ENCODE measurements around the gene LITAF.
A peak's percentile ranks its signal among the peaks of the same experiment; 100 is the strongest.

Gene LITAF

GRCh38 chr16:11586856-11587642 lies at the start of gene LITAF:
Gene LITAF (minus strand): TSS chr16:11586919. CDS start chr16:11556730, 30,189 bp downstream.
- no peak for DNase-seq

- peak; percentile 83 for DNase-seq
Measured at GRCh38 chr16:11636172-11636721, 49.5 kb upstream of the LITAF start.

GRCh38 chr16:11635679-11636171 lies 49.0 kb upstream of the LITAF start:
- DNase-seq: no peak

- DNase-seq: no peak
Measured at GRCh38 chr16:11635113-11635652, 48.5 kb upstream of the LITAF start.

DNA sequence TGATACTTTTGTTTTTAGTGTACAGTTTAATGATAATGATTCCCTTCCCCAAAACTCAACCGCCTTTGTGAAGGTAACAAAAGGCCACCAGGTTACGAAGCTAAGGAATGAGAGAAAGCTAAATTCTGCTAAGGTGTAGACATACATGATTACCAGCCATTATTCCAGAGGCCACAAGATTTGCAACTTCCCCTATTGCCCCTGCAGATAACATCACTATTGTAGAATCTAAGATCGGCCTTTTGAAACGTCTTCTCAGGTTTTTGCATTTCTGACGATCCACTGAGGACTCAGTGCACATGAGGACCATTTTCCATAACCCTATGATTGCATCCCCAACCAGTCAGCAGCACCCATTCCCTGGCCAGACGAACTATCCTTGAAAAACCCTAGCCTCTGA lies 47.6 kb upstream of the LITAF start:
- no peak for DNase-seq

- no peak for DNase-seq
Measured at GRCh38 chr16:11633113-11633512, 46.4 kb upstream of the LITAF start.

DNA sequence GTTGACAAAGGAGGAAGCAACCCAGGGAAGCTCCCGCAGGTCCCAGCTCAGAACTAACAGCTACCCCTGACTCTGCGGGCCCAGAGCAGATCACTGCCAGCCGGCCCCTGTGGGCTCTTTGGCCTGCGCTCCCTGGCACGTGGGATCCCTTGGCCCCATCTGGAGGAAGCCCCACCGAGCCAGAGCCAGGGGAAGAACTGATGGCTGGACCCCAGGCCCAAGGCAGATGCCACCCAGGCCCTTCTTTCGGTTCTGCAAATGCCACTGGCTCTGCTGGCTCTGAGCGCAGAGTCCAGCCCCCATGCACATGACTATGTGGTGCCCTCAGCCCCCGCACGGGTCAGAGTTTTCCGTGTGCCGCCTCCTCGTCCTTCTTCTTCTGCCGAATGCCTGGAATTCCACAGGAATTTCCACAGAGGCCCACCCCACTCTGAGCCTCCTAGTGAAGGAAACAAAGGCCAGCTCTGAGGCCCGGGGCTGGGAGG lies 45.8 kb upstream of the LITAF start:
- DNase-seq: no peak

DNA sequence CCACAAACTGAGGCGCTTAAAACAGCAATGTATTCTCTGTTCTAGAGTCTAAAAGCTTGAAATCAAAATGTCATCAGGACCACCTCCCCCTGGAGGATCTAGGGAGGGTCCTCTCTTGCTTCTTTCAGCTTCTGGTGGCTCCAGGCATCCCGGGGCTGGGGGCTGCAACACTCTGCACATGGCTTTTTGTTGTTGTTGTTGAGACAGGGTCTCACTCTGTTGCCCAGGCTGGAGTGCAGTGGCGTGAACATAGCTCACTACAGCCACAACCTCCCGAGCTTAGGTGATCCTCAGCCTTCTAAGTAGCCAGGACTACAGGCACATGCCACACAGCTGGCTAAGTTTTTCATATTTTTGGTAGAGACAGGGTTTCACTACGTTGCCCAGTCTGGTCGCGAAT lies 44.5 kb upstream of the LITAF start:
- no peak for DNase-seq

DNA sequence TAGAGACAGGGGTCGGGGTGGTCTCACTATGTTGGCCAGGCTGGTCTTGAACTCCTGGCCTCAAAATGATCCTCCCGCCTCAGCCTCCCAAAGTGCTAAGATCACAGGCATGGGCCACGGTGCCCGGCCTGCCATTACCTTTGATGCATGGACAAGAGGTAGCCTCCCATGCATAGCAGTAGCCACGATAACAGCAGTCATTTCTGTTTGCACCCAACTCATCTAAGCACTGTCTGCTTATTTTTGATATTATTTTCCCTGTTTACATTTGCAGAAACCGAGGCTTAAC lies 44.0 kb upstream of the LITAF start:
- DNase-seq: no peak

DNA sequence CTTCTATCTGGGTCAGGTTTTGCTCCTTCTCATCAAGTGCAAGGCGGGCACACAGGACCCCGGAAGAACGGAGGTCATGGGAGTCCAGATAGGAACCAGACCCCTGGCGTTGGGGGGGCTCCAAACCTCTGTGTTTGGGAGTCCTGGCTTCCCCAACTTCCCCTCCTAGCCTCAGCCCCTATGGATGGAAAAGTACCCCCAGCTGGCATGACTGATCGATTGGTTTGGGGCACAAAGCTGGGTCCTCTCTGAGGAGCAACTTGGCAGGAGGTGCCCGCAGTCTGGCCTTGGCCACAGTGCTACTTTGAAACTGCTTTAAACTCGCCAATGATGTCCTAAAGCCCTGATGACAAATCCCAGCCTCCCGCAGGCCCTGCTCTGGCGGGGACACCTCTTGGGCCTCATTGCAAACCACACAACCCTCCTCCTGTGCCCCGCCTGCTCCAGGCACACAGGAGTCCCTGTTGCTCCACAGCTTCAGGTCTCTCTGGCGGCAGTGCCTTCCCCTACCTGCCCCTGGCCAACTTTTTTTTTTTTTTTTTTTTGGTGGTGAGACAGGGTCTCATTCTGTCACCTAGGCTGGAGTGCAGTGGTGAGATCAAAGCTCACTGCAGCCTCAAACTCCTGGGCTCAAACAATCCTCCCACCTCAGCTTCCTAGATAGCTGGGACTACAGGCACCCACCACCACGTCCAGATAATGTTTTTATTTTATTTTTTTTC lies 43.5 kb upstream of the LITAF start:
- no peak for DNase-seq

DNA sequence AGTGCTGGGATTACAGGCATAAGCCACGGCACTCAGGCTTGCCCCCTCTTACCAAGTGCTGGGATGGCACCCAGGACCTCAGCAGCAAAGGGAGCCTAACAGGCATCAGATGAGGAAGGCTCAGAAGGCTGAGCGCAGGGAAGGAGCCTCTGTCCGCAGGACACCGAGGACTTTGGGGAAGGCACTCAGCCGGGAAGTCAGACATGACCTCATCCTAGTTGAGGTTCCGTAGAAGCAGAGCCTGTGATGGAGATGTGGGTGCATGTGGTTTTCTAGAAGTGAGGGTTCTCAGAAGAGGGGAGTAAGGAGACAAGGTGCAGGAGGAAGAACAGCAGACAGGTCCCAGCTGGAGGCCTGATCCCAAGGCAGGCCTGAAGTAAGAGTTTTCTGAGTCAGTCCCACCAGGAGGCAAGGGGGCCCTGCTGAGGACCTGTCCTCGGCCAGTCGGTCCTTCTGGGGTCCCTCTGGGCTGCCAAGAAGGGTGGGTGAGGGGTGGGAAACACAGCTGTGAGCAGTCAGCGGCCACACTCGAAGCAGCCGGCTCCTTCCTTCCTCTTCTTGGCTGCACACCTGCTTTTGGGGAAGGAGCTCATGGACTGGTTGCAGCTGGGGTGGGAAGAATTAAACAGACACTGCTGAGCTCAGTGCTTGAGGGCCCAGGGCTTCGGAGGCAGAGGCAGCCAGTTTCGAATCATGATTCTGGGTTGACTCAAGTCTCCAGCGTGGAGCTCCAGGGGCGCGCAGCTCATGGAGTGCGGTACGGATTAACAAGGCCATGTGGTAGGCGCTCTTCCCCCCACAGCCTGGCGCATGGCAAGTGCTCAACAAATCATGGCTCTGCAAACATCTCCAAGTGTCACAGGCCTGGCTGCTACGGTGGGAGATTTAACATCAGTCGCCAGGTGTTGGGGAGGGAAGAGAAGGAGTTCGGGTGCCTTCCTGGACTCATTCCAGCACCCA lies 42.6 kb upstream of the LITAF start:
- no peak for DNase-seq

- no peak for DNase-seq
Measured at GRCh38 chr16:11627822-11628457, 41.2 kb upstream of the LITAF start.

DNA sequence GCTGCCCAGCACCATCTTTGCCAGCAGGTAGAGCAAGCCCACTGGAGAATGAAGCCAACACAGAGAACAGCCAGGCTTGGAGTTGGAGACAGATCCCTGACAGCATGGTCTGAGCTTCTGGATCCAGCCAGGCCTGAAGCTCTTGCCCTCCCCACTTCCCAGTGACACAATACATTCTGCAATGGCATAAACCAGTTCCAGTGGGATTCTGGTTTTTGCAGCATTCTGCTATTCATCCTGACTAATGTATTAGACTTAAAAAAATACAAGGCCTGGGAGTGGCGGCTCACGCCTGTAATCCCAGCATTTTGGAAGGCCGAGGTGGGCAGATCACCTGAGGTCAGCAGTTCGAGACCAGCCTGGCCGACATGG lies 40.6 kb upstream of the LITAF start:
- DNase-seq: no peak

- DNase-seq: no peak
Measured at GRCh38 chr16:11626657-11627291, 40.1 kb upstream of the LITAF start.

DNA sequence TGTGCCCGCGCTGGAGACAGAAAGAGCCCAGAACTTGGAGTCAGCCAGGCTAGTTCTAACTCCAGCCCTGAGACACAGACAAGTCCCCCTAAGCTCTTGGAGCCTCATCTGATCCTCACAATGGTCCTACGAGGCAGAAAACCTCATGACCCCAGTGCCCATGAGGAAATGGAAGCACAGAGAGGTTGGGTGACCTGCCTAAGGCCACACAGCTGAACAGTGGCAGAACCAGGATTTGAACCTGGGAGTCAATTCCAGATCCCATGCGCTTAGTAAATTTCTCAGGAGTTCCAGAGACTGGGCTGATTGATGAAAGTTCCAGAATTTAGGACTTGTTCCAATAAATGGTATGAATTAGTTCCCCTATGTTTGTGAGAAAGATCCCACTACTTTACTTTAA lies 39.0 kb upstream of the LITAF start:
- no peak for DNase-seq

GRCh38 chr16:11624636-11625607 lies 38.2 kb upstream of the LITAF start:
- no peak for DNase-seq

DNA sequence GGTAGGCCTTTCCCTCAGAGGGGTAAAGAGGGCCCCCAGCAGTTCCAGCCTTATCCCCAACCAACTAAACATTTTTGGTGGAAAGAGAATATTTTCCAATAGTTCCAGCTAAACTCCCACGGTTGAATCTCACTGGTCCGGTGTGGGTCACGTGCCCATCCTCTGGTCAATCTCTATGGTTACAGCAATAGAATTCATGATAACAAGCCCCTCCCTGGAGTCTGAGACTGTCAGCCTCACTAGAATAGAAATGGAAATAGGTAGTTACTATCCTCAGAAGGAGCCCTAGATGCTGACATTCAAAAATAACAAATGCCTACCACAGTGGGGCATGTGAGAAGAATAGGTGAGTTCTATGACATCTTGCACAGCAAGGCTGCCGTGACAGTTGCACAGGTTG lies 37.5 kb upstream of the LITAF start:
- DNase-seq: no peak

- DNase-seq: no peak
Measured at GRCh38 chr16:11621920-11622651, 35.4 kb upstream of the LITAF start.

- no peak for DNase-seq
Measured at GRCh38 chr16:11621539-11621919, 34.8 kb upstream of the LITAF start.
